Kidney (tissue), 14 donors: ENCODE results near the gene TSPAN14. TPM values are rescaled to one million over a fixed set of nuclear protein-coding genes. Genes with fewer than 3 reads are reported as not detected.

ENCODE experiments used
- DNase-seq, 5 donors: peaks; one replicate each; pipeline ENCODE4 v3.0.0-alpha.2; 2013 to 2020
- FAIRE-seq: peaks from 2 replicates; lab custom pipeline; 2012; peaks lifted over from hg19 to GRCh38; lab: Jason Lieb, UNC
- H3K27ac ChIP-seq, 2 donors: one replicate each; pipeline ENCODE4 v1.7.0; 2013; ENCODE audit warnings: low read depth in 2 of 2, low read length in 2 of 2, inconsistent platforms in 1 of 2
- H3K27me3 ChIP-seq: one replicate; pipeline ENCODE4 v1.7.1; 2013; ENCODE audit warnings: low read length, inconsistent platforms; ENCODE audit not compliant: control insufficient read depth, insufficient read depth
- H3K36me3 ChIP-seq, 3 donors: one replicate each; pipeline versions ENCODE4 v1.7.0 to v1.7.1; 2013; ENCODE audit warnings: low read length in 3 of 3, control low read depth in 1 of 3, inconsistent platforms in 1 of 3; ENCODE audit not compliant: insufficient read depth in 3 of 3, control insufficient read depth in 2 of 3
- H3K4me1 ChIP-seq, 3 donors: one replicate each; pipeline versions ENCODE4 v1.7.0 to v1.7.1; 2013; ENCODE audit warnings: low read length in 3 of 3, inconsistent platforms in 1 of 3, low read depth in 1 of 3; ENCODE audit not compliant: control insufficient read depth in 2 of 3, insufficient read depth in 2 of 3
- H3K4me3 ChIP-seq, 3 donors: one replicate each; pipeline versions ENCODE4 v1.7.0 to v1.8.1; 2013; ENCODE audit warnings: low read length in 3 of 3, control low read depth in 1 of 3, inconsistent platforms in 1 of 3
- H3K9ac ChIP-seq, 3 donors: one replicate each; pipeline versions ENCODE4 v1.7.0 to v1.7.1; 2013; ENCODE audit warnings: low read length in 3 of 3, control low read depth in 1 of 3, inconsistent platforms in 1 of 3
- H3K9me3 ChIP-seq, 3 donors: one replicate each; pipeline versions ENCODE4 v1.7.0 to v1.7.1; 2013; ENCODE audit warnings: low read length in 3 of 3, control low read depth in 1 of 3, inconsistent platforms in 1 of 3; ENCODE audit not compliant: control insufficient read depth in 2 of 3, insufficient read depth in 1 of 3
- intact Hi-C: fragments of 100-400 bp; cut with DNase I; formaldehyde crosslinking; loops from one replicate; pipeline ENCODE4 v1.11.1; 2022
- polyA plus RNA-seq: library from polyadenylated mRNA; stranded (reverse); fragments of 350-450 nt; fragmentation: Illumina TruSeq; extraction: RNeasy Lipid Tissue Mini Kit (QIAGEN cat#74804); gene quantifications from one replicate; pipeline ENCODE4 v1.2.3, GENCODE V29; 2014; ENCODE audit warnings: low read depth, low replicate concordance; ENCODE audit not compliant: insufficient read depth
- total RNA-seq: library from RNA; stranded (reverse); fragmentation: NEBNext Ultra II Directional; extraction: Animal tissue kit (Norgen Biotek cat#: 25700); gene quantifications from one replicate; pipeline ENCODE4 v1.2.1, GENCODE V29; 2021
- TF ChIP-seq, protein P1 (sequence below): IDR thresholded peaks from 3 replicates; pipeline ENCODE4 v1.5.1; 2012; ENCODE audit warnings: mild to moderate bottlenecking, moderate library complexity, borderline replicate concordance; ENCODE audit not compliant: insufficient read depth; ENCODE audit errors: extremely low read depth
- donor health status: control.
- donor health status: control.
- donor health status: control.
- donor health status: control.
- donor health status: control.
- donor health status: DM: yes; HTN: yes; CAD: no.
- donor health status: Normal renal cell carcinoma (clear cell type).

The TSPAN14 gene
- total and polyA plus RNA-seq, 2 donors from 2014 or later, result 36.8 to 183 TPM

DNA sequence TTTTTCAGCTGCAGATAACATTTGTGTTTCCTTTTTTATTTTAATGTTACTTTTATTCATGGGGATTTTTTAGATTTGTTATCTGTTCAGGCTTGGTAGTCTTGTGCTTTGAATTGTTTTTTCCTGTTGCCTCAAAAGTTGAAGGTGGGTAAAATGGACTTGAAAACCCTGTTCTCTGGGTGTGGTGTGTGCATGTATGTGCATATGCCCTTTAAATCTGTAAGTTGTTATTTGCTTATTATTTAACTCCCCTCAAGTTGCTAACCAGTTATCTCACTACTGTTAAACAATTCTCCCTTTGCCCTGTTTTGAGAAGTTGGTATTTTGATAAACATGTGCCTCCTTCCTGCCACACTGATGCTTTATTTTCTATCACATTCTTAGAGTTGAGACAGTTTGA lies 30.6 kb downstream of the TSPAN14 start:
- H3K36me3 ChIP-seq, result peaks cover 0 to 6% (median 4%) of the 10 kb centered on the region in 3 donors
- no peak overlapping the region for H3K9ac ChIP-seq
- H3K4me1 ChIP-seq, result peaks cover 0 to 36% (median 32%) of the 10 kb centered on the region in 3 donors
- no peak overlapping the region for H3K27ac ChIP-seq
- intact Hi-C loops, result no loop called here
- H3K27me3 ChIP-seq, result no peaks in the 10 kb centered on the region
- TF ChIP-seq, protein P1, sequence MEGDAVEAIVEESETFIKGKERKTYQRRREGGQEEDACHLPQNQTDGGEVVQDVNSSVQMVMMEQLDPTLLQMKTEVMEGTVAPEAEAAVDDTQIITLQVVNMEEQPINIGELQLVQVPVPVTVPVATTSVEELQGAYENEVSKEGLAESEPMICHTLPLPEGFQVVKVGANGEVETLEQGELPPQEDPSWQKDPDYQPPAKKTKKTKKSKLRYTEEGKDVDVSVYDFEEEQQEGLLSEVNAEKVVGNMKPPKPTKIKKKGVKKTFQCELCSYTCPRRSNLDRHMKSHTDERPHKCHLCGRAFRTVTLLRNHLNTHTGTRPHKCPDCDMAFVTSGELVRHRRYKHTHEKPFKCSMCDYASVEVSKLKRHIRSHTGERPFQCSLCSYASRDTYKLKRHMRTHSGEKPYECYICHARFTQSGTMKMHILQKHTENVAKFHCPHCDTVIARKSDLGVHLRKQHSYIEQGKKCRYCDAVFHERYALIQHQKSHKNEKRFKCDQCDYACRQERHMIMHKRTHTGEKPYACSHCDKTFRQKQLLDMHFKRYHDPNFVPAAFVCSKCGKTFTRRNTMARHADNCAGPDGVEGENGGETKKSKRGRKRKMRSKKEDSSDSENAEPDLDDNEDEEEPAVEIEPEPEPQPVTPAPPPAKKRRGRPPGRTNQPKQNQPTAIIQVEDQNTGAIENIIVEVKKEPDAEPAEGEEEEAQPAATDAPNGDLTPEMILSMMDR, result no peak
- H3K4me3 ChIP-seq, result no peak overlapping the region
- no peak for FAIRE-seq
- H3K9me3 ChIP-seq, result no peaks in the 10 kb centered on the region
- no peak for DNase-seq

DNA sequence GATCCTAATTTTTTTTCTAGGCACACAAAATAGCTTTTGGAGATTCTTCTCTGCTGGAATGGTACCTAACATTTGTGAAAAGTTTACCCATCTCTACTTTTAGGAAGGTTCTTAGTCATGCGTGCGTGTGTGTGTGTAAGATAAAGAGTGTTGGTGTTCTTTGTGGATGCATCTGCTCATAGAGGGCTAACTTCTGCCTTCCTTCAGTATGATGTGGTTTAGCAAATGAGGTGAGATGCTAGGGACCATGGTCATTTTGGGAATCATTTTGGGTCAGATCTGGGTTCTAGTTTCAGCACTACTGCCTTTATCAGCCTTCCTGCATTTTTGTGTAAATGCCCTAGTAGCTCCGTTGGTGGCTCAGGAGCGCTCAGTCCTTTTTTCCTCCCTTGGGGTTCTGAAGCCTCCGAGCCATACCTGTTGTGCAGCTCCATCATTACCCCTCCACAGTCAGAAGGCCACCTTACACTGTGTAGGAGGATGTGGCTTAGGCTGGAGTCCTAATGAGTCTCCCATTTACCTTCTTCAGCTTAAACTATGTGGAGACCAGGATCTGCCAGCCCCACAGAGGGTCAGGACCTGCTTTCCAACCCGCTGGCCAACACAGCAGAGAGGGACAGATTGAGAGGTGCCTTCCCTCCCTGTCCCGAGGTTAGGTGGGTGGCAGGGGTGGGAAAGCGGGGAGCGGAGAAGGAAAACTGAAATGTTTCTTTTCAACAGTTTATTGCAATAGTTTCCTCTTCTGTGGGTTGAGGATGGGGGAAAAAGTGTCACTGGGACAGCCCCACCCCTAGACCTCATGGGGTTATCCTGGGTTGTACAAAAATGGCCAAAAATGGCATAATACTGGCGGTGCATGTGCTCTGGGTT lies 31.2 kb downstream of the TSPAN14 start:
- no peaks in the 10 kb centered on the region for H3K27me3 ChIP-seq
- no peaks in the 10 kb centered on the region for H3K9me3 ChIP-seq
- DNase-seq, result peak in 1 of 5 donors; percentile 24
- FAIRE-seq, result no peak
- no peak overlapping the region for H3K9ac ChIP-seq
- no peak overlapping the region for H3K4me3 ChIP-seq
- H3K36me3 ChIP-seq, result peaks cover 0 to 11% (median 6%) of the 10 kb centered on the region in 3 donors
- TF ChIP-seq, protein P1, result no peak
- intact Hi-C loops, result no loop called here
- H3K4me1 ChIP-seq, result peaks cover 0 to 38% (median 32%) of the 10 kb centered on the region in 3 donors
- H3K27ac ChIP-seq, result no peak overlapping the region

GRCh38 chr10:80485946-80486764 lies 32.0 kb downstream of the TSPAN14 start:
- Histone ChIP-seq H3K4me1 (peaks cover 0 to 45% (median 41%) of the 10 kb centered on the region in 3 donors), H3K27ac (peak overlapping the region in 1 of 2 donors; percentile 41), H3K9me3 (no peaks in the 10 kb centered on the region), H3K36me3 (peaks cover 0 to 11% (median 8%) of the 10 kb centered on the region in 3 donors), H3K9ac (no peak overlapping the region), H3K4me3 (no peak overlapping the region), H3K27me3 (no peaks in the 10 kb centered on the region)
- FAIRE-seq (no peak), DNase-seq (peak in 1 of 5 donors; percentile 28)
- intact Hi-C loops, result no loop called here
- TF ChIP-seq, protein P1, result no peak
